LHCN-M2 (cell line): ENCODE results near the gene OR5AL1. TPM values are rescaled to one million over a fixed set of nuclear protein-coding genes. Genes with fewer than 3 reads are reported as not detected.
"Not testable (repeated sequence)": the region's sequence is repeated elsewhere in the genome, so short reads cannot be mapped to it uniquely, and the experiment has no call there.

ENCODE experiments used
- DNase-seq: peaks from one replicate; pipeline ENCODE4 v3.0.0-alpha.2; 2012; ENCODE audit warnings: low read depth
- polyA plus RNA-seq: library from polyadenylated mRNA; unstranded; fragments of >200 nt; gene quantifications from one replicate; pipeline ENCODE4 v1.2.1, GENCODE V29; 2012; ENCODE audit warnings: missing spikeins
- total RNA-seq: library from RNA; depleted of rRNA; stranded (reverse); fragments of >200 nt; gene quantifications from 2 replicates; pipeline ENCODE4 v1.2.3, GENCODE V29; 2014; rRNA removed

The OR5AL1 gene
- total RNA-seq, result not detected in 2 replicates
- not detected for polyA plus RNA-seq

DNA sequence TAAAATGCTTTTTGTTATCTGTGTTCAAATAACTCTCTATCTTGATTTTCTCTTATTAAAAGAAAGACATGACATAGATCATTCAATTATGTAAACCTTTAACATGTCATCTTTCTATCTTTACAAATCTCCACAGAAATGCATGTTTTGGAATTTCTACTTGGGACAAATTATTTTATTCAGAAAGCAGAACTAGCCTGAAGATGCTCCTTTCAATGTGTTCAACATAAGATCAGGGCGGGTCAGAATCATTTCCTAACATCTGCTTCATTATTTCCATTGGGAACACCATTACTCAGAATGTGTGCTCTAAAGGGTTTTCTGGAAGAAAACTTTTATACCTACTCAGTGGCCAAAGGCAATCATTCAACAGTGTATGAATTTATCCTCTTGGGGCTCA is at the start of gene OR5AL1:
Gene OR5AL1, plus strand, starts transcription at position 301 of the 400 bp plus-strand sequence.
- DNase-seq, result no peak

DNA sequence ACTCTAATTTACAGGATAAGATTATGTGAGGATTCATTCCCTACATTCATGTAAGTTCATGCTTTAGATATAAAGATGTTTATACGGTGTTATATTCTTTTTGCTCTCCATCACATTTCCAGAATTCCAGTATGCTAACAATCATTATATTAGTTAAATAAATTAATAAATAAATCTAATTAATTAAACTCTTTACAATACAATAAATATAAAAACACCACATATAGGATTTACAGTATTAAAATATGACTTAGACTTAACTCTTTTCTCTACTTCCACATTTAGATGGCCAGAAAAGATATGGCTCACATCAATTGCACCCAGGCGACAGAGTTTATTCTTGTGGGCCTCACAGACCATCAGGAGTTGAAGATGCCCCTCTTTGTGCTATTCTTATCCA is 37.2 kb upstream of the OR5AL1 start, which contains the start of gene OR8U1:
Gene OR8U1, plus strand, starts transcription at position 301 of the 400 bp plus-strand sequence. Its CDS starts 0 bp downstream, at position 301.
- no peak for DNase-seq

DNA sequence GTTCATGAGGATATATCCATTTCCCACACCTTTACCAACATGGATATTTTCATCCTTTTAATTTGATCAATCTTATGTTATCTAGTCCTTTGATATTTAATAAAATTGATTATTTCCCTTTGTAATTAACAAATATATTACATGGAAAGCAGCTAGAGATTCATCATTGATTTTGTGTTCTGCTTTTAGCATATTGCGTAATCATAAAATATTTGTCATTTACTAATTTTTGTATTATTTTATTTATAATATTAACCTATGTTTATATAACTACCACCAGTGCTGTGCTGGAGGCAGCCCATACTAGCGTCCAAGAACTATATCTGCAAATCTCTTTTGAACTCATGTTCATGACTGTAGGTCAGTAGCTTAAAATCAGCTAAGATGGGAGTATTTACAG is 32.4 kb upstream of the OR5AL1 start:
- no peak for DNase-seq

DNA sequence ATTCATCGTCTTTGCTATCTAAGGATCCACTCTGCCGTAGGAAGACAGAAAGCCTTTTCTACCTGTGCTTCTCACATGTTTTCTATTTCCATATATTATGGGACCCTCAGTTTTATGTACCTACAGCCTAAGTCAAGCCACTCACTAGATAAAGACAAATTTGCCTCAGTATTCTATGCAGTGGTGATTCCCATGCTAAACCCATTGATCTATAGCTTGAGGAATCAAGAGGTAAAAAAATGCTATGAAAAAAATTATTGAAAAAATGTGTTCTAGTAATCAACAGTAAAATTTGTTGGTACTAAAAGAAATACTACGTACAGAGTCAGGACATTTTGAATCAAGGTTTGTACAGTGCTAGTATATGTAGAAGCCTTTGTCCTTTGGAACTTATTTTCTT is 18.1 kb upstream of the OR5AL1 start:
- DNase-seq, result no peak

DNA sequence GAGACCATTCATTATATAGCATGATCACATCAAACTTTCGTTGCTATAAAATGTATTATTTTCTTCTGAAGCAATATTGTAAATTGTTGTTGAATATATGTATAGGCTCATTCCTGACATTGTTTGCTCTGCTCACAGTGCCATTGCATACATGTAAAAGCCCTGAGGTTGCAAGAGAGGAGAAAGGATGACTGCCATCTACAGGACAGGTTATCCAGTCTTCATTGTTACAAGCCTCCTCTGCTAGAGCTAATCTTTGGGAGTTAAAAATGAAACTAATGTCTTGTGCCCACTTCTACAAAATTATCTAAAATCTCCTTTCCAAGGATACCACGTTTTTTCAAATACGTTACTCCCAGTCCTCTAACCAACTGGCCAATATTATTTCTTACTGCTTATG is 16.4 kb upstream of the OR5AL1 start:
- no peak for DNase-seq

DNA sequence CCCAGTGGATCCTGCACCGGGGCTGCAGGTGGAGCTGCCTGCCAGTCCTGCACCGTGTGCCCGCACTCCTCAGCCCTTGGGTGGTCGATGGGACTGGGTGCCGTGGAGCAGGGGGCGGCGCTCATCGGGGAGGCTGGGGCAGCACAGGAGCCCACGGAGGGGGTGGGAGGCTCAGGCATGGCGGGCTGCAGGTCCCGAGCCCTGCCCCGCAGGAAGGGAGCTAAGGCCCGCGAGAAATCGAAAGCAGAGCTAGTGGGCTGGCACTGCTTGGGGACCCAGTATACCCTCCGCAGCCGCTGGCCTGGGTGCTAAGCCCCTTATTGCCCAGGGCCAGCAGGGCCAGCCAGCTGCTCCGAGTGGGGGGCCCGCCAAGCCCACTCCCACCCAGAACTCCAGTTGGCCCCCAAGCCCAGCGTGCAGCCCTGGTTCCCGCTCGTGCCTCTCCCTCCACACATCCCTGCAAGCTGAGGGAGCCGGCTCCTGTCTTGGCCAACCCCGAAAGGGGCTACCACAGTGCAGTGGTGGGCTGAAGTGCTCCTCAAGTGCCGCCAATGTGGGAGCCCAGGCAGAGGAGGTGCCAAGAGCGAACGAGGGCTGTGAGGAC is 10.5 kb upstream of the OR5AL1 start:
- DNase-seq, result not testable (repeated sequence)

DNA sequence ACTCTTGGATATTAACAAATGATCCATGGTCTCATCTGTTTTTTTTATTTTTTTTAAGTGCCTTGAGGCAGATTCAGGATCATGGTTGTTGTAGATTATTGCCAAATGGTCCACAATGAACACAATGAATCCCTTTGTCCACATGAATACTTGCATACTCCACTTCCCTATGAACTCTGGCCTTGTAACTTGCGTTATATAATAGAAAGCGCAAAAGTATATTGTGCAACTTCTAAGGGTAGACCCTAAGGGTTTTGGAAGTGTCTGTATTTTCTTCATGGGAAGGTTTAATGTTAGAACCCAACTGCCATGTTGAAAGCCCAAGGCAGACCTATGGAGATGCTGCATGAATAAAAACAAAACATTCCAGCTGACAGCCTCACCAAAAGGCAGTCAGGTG is 8.1 kb upstream of the OR5AL1 start:
- no peak for DNase-seq

DNA sequence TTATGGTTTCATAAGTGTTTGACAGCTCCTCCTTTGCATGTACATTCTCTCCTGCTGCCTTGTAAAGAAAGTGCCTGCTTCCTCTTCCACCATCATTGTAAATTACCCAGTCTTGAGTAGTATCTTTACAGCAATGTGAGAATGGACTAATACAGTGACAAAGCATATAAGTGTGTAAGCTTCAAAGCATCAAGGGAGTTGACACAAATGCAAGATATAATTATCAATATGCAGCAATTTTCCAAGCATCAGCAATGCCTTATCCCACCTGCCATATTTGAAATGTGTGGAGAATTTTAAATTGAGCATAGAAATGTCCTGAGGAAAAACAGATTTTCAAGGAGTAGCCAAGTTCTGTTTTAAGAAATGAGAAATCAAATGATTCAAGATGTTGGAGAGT is 1.7 kb upstream of the OR5AL1 start:
- no peak for DNase-seq

DNA sequence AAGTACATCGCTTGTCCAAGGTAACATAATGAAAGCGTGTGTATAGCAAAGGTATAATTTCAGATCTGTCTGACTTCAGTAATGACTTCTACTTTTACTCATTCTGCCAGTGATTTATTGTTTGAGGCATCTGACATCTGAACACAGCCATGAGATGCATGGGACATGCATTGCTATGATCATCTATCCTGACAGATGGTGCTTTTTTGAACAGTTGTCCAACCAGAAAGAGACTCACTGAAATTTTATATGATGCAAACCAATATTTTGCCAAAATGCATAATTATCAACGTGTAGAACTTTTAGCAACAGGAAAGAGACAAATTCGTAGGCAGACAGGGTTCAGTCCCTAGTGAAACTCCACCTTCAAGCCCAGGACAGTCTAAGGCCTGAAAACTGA is 41.0 kb downstream of the OR5AL1 start:
- no peak for DNase-seq

DNA sequence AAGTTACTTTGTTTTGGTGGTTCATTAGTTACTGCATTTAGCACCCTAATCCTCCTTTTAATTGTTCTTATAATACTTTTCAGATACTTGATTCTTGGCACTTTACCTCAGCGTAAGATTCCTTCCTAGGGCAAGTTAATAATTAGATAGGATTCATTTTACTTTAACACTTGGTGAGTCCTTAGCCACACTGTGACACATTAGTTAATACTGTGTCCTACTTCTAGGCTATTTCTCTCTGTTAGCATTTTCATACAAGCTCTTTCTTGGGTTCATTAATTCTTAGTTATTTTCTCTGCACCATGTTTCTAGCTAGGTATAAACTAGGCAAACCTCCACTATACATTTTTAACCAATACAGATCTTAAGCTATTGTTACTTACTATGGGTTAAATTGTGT is 44.6 kb downstream of the OR5AL1 start:
- no peak for DNase-seq

Other genes starting within 250 kb of the OR5AL1 start
- gene OR5J2, start 236.1 kb upstream of the OR5AL1 start, total RNA-seq, result not detected in 2 replicates
- not detected in 2 replicates for gene OR5T2, start 178.4 kb upstream of the OR5AL1 start, total RNA-seq
- gene OR5T3, start 160.4 kb upstream of the OR5AL1 start, total RNA-seq, result not detected in 2 replicates
- gene OR5T1, start 138.5 kb upstream of the OR5AL1 start, total RNA-seq, result not detected in 2 replicates
- not detected in 2 replicates for gene OR8H1, start 120.4 kb upstream of the OR5AL1 start, total RNA-seq
- gene OR8K3, start 97.6 kb upstream of the OR5AL1 start, total RNA-seq, result not detected in 2 replicates
- not detected in 2 replicates for gene OR8K1, start 66.7 kb upstream of the OR5AL1 start, total RNA-seq
- gene OR8J1, start 58.4 kb upstream of the OR5AL1 start, total RNA-seq, result not detected in 2 replicates
- not detected in 2 replicates for gene OR8U1, start 37.1 kb upstream of the OR5AL1 start, total RNA-seq
- gene OR5M3, start 60.7 kb downstream of the OR5AL1 start, total RNA-seq, result not detected in 2 replicates
- gene OR5M8, start 78.7 kb downstream of the OR5AL1 start, total RNA-seq, result not detected in 2 replicates
- gene OR5M11, start 130.6 kb downstream of the OR5AL1 start, total RNA-seq, result not detected in 2 replicates
- not detected in 2 replicates for gene OR5M10, start 165.0 kb downstream of the OR5AL1 start, total RNA-seq
- gene OR5M1, start 202.2 kb downstream of the OR5AL1 start, total RNA-seq, result not detected in 2 replicates
- gene OR5AP2, start 229.7 kb downstream of the OR5AL1 start, total RNA-seq, result not detected in 2 replicates